GM23248 (cell line): ENCODE data around the gene TRIM42.

Experiments
- EZH2 ChIP-seq: fragments of 200-600 bp; sonication (generic); IDR thresholded peaks from 2 replicates; pipeline ENCODE4 v1.6.1; 2018; ENCODE audit warnings: antibody characterized with exemption, mild to moderate bottlenecking; ENCODE audit not compliant: insufficient read depth, poor library complexity, severe bottlenecking
- EZH2phosphoT487 ChIP-seq: fragments of 200-600 bp; sonication (generic); IDR thresholded peaks from 2 replicates; pipeline ENCODE4 v1.6.1; 2018; ENCODE audit warnings: antibody characterized with exemption, moderate library complexity, mild to moderate bottlenecking, low read depth; ENCODE audit not compliant: insufficient read depth

GRCh38 chr3:140630866-140631265, 47.0 kb upstream of the TRIM42 start:
- TF ChIP-seq EZH2phosphoT487 (no peak), EZH2 (no peak)
